Measurements from ENCODE around the gene NKX2-4. TPM values are rescaled to one million over a fixed set of nuclear protein-coding genes. Genes with fewer than 3 reads are reported as not detected.

NKX2-4 gene
- total RNA-seq, 1 experiment from 2014 or later: 0.15 TPM

DNA sequence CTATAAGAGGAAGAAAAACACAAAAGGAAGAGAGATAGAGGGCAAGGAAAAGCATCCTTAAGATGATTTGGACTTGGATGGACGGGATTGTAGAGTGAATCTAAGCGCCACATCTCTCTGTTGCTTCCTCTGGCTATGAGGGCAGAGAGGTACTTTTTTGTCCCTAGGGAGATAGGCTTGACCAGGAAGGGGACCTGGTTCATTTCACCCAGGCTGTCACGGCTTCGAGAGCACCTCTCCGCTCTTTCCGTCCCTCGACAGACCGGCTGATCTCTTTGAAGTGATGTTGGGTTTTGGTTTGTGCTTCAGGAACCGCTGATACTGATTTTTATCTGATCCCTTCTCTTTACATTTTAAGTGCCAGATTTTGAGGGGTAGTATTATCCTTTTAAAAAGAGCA lies 19.6 kb downstream of the NKX2-4 start:
- H3K4me1 Mint-ChIP-seq: peaks cover 9 to 11% of the 10 kb centered on the region in 2 experiments; a peak in 3 of 4 replicates

More for the DNA sequence above, 19.6 kb downstream of the NKX2-4 start:
- Histone ChIP-seq H2BK20ac (ENCODE audit: low read depth, low read length, poor library complexity, severe bottlenecking) (no peak overlapping the region), H3K14ac (ENCODE audit: insufficient read depth, low read length) (no peak overlapping the region), H3K9me3 (ENCODE audit: control insufficient read depth, low read depth, low read length) (no peaks in the 10 kb centered on the region), H3T11ph (ENCODE audit: low read length) (no peak overlapping the region), H3K79me1 (ENCODE audit: insufficient read depth, low read depth, low read length, poor library complexity, severe bottlenecking) (no peaks in the 10 kb centered on the region), H4K91ac (ENCODE audit: insufficient read length, low read depth, low read length) (no peak overlapping the region), H3K27me3 (ENCODE audit: insufficient read depth, low read length) (no peaks in the 10 kb centered on the region), H4K5ac (ENCODE audit: insufficient read length, low read depth, low read length) (no peak overlapping the region), H3K18ac (ENCODE audit: insufficient read length, low read depth, low read length) (no peak overlapping the region), H2AK5ac (ENCODE audit: insufficient read length, low read length) (no peak overlapping the region), H3K23ac (ENCODE audit: insufficient read length, low read depth, low read length) (no peak overlapping the region), H3K4me2 (ENCODE audit: insufficient read depth, insufficient read length, low read length) (no peak overlapping the region), H3K23me2 (ENCODE audit: insufficient read length, low read depth, low read length, poor library complexity, severe bottlenecking) (no peaks in the 10 kb centered on the region), H3K4ac (ENCODE audit: low read depth, low read length) (no peak overlapping the region), H2BK5ac (ENCODE audit: insufficient read length, low read length) (no peak overlapping the region), H3K56ac (ENCODE audit: insufficient read length, low read depth, low read length) (no peak overlapping the region), H2AFZ (ENCODE audit: low read length) (no peak overlapping the region), H2BK15ac (ENCODE audit: low read depth, low read length) (no peak overlapping the region), H3K79me2 (ENCODE audit: insufficient read depth, low read length) (peaks cover 4% of the 10 kb centered on the region; the same call in 1 of the 2 replicates), H2BK12ac (ENCODE audit: insufficient read length, low read depth, low read length) (no peak overlapping the region), H2BK120ac (ENCODE audit: low read depth, low read length, poor library complexity, severe bottlenecking) (no peak overlapping the region), H3K27ac (ENCODE audit: insufficient read length, low read depth, low read length) (no peak overlapping the region), H4K8ac (replicated peaks; ENCODE audit: insufficient read length, low read depth, low read length) (no peak overlapping the region), H4K20me1 (ENCODE audit: control insufficient read depth, insufficient read depth, insufficient read length) (no peaks in the 10 kb centered on the region), H3K9ac (ENCODE audit: extremely low read depth, insufficient read length, low read length) (no peak overlapping the region), H3K4me1 (ENCODE audit: insufficient read depth, low read length) (no peaks in the 10 kb centered on the region)
- DNase-seq: no peak
- WGBS (ENCODE audit: extremely low coverage, insufficient read length, low lambda C conversion rate): no CpG with 5 or more reads among the region's 9 CpGs
- H3K9me3 Mint-ChIP-seq: no peaks in the 10 kb centered on the region
- TF ChIP-seq, protein P1, sequence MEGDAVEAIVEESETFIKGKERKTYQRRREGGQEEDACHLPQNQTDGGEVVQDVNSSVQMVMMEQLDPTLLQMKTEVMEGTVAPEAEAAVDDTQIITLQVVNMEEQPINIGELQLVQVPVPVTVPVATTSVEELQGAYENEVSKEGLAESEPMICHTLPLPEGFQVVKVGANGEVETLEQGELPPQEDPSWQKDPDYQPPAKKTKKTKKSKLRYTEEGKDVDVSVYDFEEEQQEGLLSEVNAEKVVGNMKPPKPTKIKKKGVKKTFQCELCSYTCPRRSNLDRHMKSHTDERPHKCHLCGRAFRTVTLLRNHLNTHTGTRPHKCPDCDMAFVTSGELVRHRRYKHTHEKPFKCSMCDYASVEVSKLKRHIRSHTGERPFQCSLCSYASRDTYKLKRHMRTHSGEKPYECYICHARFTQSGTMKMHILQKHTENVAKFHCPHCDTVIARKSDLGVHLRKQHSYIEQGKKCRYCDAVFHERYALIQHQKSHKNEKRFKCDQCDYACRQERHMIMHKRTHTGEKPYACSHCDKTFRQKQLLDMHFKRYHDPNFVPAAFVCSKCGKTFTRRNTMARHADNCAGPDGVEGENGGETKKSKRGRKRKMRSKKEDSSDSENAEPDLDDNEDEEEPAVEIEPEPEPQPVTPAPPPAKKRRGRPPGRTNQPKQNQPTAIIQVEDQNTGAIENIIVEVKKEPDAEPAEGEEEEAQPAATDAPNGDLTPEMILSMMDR (conservative IDR thresholded peaks at IDR 0.05): no peak
- no peaks in the 10 kb centered on the region for H3K27me3 Mint-ChIP-seq (ENCODE audit: low read depth)
- peaks cover 4 to 32% (median 26%) of the 10 kb centered on the region in 3 experiments; a peak in 6 of 7 replicates for H3K36me3 Mint-ChIP-seq (ENCODE audit: insufficient read depth in 1 of 3, low read depth in 3 of 3)
- peak overlapping the region in 2 of 3 experiments; percentile 10 to 21; a peak in 3 of 7 replicates for H3K27ac Mint-ChIP-seq
- H3K4me3 Mint-ChIP-seq: no peak overlapping the region

Measured in H9 (cell line).